WTC11 (cell line): ENCODE measurements around the gene DCLK1. TPM values are rescaled to one million over a fixed set of nuclear protein-coding genes. Genes with fewer than 3 reads are reported as not detected.

Experiments used
- ATAC-seq: fragments of 200-7000 bp; cut with Tn5 transposase; 2 replicates; pipeline ENCODE4 v1.10.0; 2021; ENCODE audit warnings: mild to moderate bottlenecking, moderate library complexity
- CTCF ChIA-PET: fragments of 300-600 bp; sonication (Branson Sonifier 250); formaldehyde crosslinking; loops from one replicate; lab custom pipeline; 2021; ENCODE audit warnings: antibody characterized with exemption; lab: Charles Lee
- POLR2A ChIA-PET: fragments of 350-600 bp; sonication (Branson Sonifier 250); formaldehyde crosslinking; loops from one replicate; lab custom pipeline; 2021; ENCODE audit warnings: antibody characterized with exemption; lab: Charles Lee
- DNase-seq: peaks from one replicate; pipeline ENCODE4 v3.0.0; 2021; ENCODE audit warnings: low spot score
- H3K27ac Mint-ChIP-seq: 2 replicates; pipeline ENCODE4 v1.8.0; 2021; ENCODE audit warnings: mixed read lengths
- H3K27me3 Mint-ChIP-seq: 2 replicates; pipeline ENCODE4 v1.8.0; 2021; ENCODE audit warnings: low read depth, mild to moderate bottlenecking, moderate library complexity, mixed read lengths
- H3K36me3 Mint-ChIP-seq: 2 replicates; pipeline ENCODE4 v1.8.0; 2021; ENCODE audit warnings: mixed read lengths
- H3K4me1 Mint-ChIP-seq: 2 replicates; pipeline ENCODE4 v1.8.0; 2022; ENCODE audit warnings: mixed read lengths
- H3K4me3 Mint-ChIP-seq: 2 replicates; pipeline ENCODE4 v1.8.0; 2021; ENCODE audit warnings: mild to moderate bottlenecking, moderate library complexity, mixed read lengths
- H3K9me3 Mint-ChIP-seq: 2 replicates; pipeline ENCODE4 v1.8.0; 2021; ENCODE audit warnings: mixed read lengths
- CREM ChIP-seq: sonication (generic); formaldehyde crosslinking; IDR thresholded peaks from 2 replicates; pipeline ENCODE4 v1.8.1; 2022; ENCODE audit warnings: mild to moderate bottlenecking, missing genetic modification reagents, moderate library complexity
- ESRRA ChIP-seq: sonication (generic); formaldehyde crosslinking; IDR thresholded peaks from 2 replicates; pipeline ENCODE4 v1.8.1; 2022; ENCODE audit warnings: mild to moderate bottlenecking, missing genetic modification reagents, borderline replicate concordance
- GABPB1 ChIP-seq: sonication (generic); formaldehyde crosslinking; IDR thresholded peaks from 2 replicates; pipeline ENCODE4 v1.8.1; 2023; ENCODE audit warnings: mild to moderate bottlenecking, missing genetic modification reagents
- GRHL2 ChIP-seq: fragments of 250-450 bp; sonication (Bioruptor Pico); IDR thresholded peaks from 2 replicates; pipeline ENCODE4 v1.8.0; 2022; ENCODE audit warnings: mild to moderate bottlenecking, moderate library complexity; ENCODE audit not compliant: insufficient replicate concordance, severe bottlenecking
- JUN ChIP-seq: sonication (generic); formaldehyde crosslinking; IDR thresholded peaks from 2 replicates; pipeline ENCODE4 v1.8.0; 2023; ENCODE audit warnings: mild to moderate bottlenecking, missing genetic modification reagents
- RELA ChIP-seq: sonication (generic); formaldehyde crosslinking; IDR thresholded peaks from 2 replicates; pipeline ENCODE4 v1.8.1; 2022; ENCODE audit warnings: missing genetic modification reagents, mild to moderate bottlenecking, borderline replicate concordance
- SMAD3 ChIP-seq: sonication (generic); formaldehyde crosslinking; IDR thresholded peaks from 2 replicates; pipeline ENCODE4 v1.8.0; 2022; ENCODE audit warnings: missing genetic modification reagents, mild to moderate bottlenecking, borderline replicate concordance
- SP1 ChIP-seq: sonication (generic); formaldehyde crosslinking; conservative IDR thresholded peaks from 2 replicates; pipeline ENCODE4 v1.8.1; 2022; ENCODE audit warnings: missing genetic modification reagents
- TEAD1 ChIP-seq: sonication (generic); formaldehyde crosslinking; IDR thresholded peaks from 2 replicates; pipeline ENCODE4 v1.8.0; 2022; ENCODE audit warnings: mild to moderate bottlenecking, missing genetic modification reagents
- ZBTB21 ChIP-seq: sonication (generic); formaldehyde crosslinking; IDR thresholded peaks from 2 replicates; pipeline ENCODE4 v1.8.1; 2023; ENCODE audit warnings: mild to moderate bottlenecking, missing genetic modification reagents, borderline replicate concordance
- ZNF219 ChIP-seq: sonication (generic); formaldehyde crosslinking; IDR thresholded peaks from 2 replicates; pipeline ENCODE4 v1.8.0; 2023; ENCODE audit warnings: missing genetic modification reagents, mild to moderate bottlenecking, borderline replicate concordance
- ZNF232 ChIP-seq: sonication (generic); formaldehyde crosslinking; IDR thresholded peaks from 2 replicates; pipeline ENCODE4 v1.8.0; 2022; ENCODE audit warnings: mild to moderate bottlenecking, missing genetic modification reagents
- ZNF396 ChIP-seq: fragments of 250-450 bp; sonication (Bioruptor Pico); IDR thresholded peaks from 2 replicates; pipeline ENCODE4 v1.8.0; 2021; ENCODE audit warnings: mild to moderate bottlenecking, moderate library complexity, borderline replicate concordance
- ZNF416 ChIP-seq: fragments of 250-450 bp; sonication (Bioruptor Pico); IDR thresholded peaks from 2 replicates; pipeline ENCODE4 v1.9.0; 2021; ENCODE audit warnings: mild to moderate bottlenecking, inconsistent platforms
- ZNF423 ChIP-seq: fragments of 250-450 bp; sonication (Bioruptor Pico); IDR thresholded peaks from 2 replicates; pipeline ENCODE4 v2.1.2; 2022; ENCODE audit warnings: mild to moderate bottlenecking, moderate library complexity
- total RNA-seq: library from RNA; stranded (reverse); gene quantifications from 3 replicates; pipeline ENCODE4 v1.2.3, GENCODE V29; 2021
- TF ChIP-seq, protein P1 (sequence below): sonication (generic); formaldehyde crosslinking; IDR thresholded peaks from 2 replicates; pipeline ENCODE4 v1.8.0; 2022; ENCODE audit warnings: missing genetic modification reagents
- TF ChIP-seq, protein P2 (sequence below): sonication (generic); formaldehyde crosslinking; IDR thresholded peaks from 2 replicates; pipeline ENCODE4 v1.8.1; 2023; ENCODE audit warnings: mild to moderate bottlenecking, missing genetic modification reagents, moderate library complexity
- TF ChIP-seq, protein P3 (sequence below): sonication (generic); formaldehyde crosslinking; IDR thresholded peaks from 2 replicates; pipeline ENCODE4 v1.8.1; 2023; ENCODE audit warnings: mild to moderate bottlenecking, missing genetic modification reagents, moderate library complexity
- TF ChIP-seq, protein P4 (sequence below): fragments of 250-450 bp; sonication (Bioruptor Pico); IDR thresholded peaks from 2 replicates; pipeline ENCODE4 v1.9.0; 2021; ENCODE audit warnings: mild to moderate bottlenecking
- TF ChIP-seq, protein P5 (sequence below): sonication (generic); formaldehyde crosslinking; IDR thresholded peaks from 2 replicates; pipeline ENCODE4 v1.8.0; 2022; ENCODE audit warnings: mild to moderate bottlenecking, missing genetic modification reagents
- TF ChIP-seq, protein P6 (sequence below): sonication (generic); formaldehyde crosslinking; IDR thresholded peaks from 2 replicates; pipeline ENCODE4 v1.8.0; 2022; ENCODE audit warnings: mild to moderate bottlenecking, missing genetic modification reagents

The DCLK1 gene
- total RNA-seq, 1 experiment from 2014 or later, result 18.5 TPM

DNA sequence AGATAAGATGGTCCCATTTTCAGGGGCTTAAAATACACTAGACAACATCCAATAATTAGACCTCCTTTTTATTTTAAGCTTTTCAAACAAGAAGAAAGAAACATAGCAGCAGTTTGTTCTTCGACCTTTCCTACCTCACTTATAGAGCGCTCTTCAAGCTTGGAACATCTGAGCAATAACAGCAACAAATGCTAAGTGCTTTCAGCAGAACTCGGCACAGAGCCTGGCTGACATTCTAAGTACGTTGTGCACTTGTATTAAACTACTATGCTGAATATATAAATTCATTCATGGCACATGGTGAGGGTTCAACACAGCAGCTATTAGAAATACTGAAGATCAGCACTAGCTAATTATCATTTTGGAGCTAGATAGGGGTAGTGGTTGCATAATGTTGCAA, 398.6 kb downstream of the DCLK1 start:
- Mint-ChIP-seq H3K27me3 (no peaks in the 10 kb centered on the region), H3K4me3 (no peak overlapping the region), H3K9me3 (peaks cover 3% of the 10 kb centered on the region; the same call in 1 of the 2 replicates), H3K4me1 (no peaks in the 10 kb centered on the region), H3K27ac (no peak overlapping the region), H3K36me3 (no peaks in the 10 kb centered on the region)
- no peak for DNase-seq
- ATAC-seq, result no peak
- CTCF ChIA-PET, result interaction anchor here (1.1 kb wide), 1 partner anchor 221 kb away, joined by 3 read pairs; no protein-coding TSS in a partner anchor
- TF ChIP-seq ZNF219 (CRISPR knock-in tag), result no peak
- no peak for TF ChIP-seq CREM (CRISPR knock-in tag)
- POLR2A ChIA-PET, result no interaction called here

DNA sequence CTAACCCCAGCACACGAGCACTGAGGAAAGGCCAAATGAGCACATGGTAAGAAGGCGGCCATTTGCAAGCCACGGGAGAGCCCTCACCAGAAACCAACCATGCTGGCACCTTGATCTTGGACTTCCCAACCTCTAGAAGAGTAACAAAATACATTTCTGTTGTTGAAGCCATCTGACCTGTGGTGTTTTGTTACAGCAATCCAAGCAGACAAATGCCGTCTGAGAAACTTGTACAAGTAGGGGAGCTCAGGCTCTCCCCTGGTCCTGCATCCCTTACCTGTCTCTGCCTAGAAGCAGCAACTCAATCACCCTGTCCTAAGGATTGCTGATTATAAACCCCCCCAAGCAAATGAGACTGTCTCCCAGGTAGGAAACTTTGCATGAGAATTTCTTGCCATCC, 399.7 kb downstream of the DCLK1 start:
- no peak for ATAC-seq
- TF ChIP-seq, protein P1, sequence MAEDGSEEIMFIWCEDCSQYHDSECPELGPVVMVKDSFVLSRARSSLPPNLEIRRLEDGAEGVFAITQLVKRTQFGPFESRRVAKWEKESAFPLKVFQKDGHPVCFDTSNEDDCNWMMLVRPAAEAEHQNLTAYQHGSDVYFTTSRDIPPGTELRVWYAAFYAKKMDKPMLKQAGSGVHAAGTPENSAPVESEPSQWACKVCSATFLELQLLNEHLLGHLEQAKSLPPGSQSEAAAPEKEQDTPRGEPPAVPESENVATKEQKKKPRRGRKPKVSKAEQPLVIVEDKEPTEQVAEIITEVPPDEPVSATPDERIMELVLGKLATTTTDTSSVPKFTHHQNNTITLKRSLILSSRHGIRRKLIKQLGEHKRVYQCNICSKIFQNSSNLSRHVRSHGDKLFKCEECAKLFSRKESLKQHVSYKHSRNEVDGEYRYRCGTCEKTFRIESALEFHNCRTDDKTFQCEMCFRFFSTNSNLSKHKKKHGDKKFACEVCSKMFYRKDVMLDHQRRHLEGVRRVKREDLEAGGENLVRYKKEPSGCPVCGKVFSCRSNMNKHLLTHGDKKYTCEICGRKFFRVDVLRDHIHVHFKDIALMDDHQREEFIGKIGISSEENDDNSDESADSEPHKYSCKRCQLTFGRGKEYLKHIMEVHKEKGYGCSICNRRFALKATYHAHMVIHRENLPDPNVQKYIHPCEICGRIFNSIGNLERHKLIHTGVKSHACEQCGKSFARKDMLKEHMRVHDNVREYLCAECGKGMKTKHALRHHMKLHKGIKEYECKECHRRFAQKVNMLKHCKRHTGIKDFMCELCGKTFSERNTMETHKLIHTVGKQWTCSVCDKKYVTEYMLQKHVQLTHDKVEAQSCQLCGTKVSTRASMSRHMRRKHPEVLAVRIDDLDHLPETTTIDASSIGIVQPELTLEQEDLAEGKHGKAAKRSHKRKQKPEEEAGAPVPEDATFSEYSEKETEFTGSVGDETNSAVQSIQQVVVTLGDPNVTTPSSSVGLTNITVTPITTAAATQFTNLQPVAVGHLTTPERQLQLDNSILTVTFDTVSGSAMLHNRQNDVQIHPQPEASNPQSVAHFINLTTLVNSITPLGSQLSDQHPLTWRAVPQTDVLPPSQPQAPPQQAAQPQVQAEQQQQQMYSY (CRISPR knock-in tag), result no peak
- no peak for TF ChIP-seq GRHL2 (CRISPR knock-in tag)
- TF ChIP-seq, protein P2, sequence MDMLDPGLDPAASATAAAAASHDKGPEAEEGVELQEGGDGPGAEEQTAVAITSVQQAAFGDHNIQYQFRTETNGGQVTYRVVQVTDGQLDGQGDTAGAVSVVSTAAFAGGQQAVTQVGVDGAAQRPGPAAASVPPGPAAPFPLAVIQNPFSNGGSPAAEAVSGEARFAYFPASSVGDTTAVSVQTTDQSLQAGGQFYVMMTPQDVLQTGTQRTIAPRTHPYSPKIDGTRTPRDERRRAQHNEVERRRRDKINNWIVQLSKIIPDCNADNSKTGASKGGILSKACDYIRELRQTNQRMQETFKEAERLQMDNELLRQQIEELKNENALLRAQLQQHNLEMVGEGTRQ (CRISPR knock-in tag), result no peak
- TF ChIP-seq ZNF423 (CRISPR knock-in tag), result no peak
- no peak for TF ChIP-seq ZNF396 (CRISPR knock-in tag)
- TF ChIP-seq TEAD1 (CRISPR knock-in tag), result no peak
- no peak overlapping the region for H3K27ac Mint-ChIP-seq
- H3K27me3 Mint-ChIP-seq, result no peaks in the 10 kb centered on the region
- ChIA-PET POLR2A (no interaction called here), CTCF (no interaction called here)
- H3K9me3 Mint-ChIP-seq, result peaks cover 3% of the 10 kb centered on the region; the same call in 1 of the 2 replicates
- no peaks in the 10 kb centered on the region for H3K36me3 Mint-ChIP-seq
- no peaks in the 10 kb centered on the region for H3K4me1 Mint-ChIP-seq
- no peak overlapping the region for H3K4me3 Mint-ChIP-seq
- DNase-seq, result no peak

DNA sequence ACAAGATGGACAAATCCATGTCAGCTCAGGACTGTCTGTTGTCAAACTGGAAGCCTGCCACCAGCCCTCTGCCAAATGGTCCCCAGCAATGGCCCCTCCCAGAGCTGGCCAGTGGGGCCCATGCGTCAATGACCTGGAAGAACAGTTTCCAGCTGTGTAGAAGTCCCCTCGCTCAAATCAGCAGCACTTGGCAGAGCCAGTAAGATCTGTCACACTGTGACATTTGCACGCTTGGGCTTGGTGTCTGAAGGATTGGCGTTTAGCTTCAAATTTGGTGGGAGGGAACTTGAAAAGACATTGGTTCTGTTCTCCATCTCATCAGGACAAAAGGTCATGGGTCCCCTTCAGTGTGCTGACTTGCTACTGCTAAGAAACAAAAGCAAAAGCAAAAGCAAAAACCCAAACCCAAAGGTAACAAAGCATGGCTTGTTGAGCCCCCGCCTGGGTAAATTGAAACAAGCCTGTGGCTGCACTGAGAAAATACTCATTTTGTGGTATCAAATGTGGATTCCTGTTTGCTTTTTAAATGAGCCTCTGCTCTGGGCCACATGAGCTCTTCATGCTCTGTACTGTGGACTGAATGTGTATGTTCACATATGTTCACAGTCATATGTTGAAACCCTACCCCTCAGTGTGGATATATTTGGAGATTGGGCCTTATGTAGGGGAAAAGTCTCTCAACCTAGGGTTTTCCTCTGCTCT, 401.1 kb downstream of the DCLK1 start:
- ATAC-seq (no peak), DNase-seq (no peak)
- Mint-ChIP-seq H3K4me1 (0 out of 2 replicates have a peak, but pooled peaks cover 3% of the 10 kb centered on the region), H3K36me3 (no peaks in the 10 kb centered on the region), H3K27me3 (no peaks in the 10 kb centered on the region), H3K9me3 (peaks cover 3% of the 10 kb centered on the region; the same call in 1 of the 2 replicates), H3K4me3 (no peak overlapping the region), H3K27ac (no peak overlapping the region)
- no peak for TF ChIP-seq JUN (CRISPR knock-in tag)
- CTCF ChIA-PET, result interaction anchor here (0.9 kb wide), 1 partner anchor 9 kb away, joined by 3 read pairs; no protein-coding TSS in a partner anchor
- POLR2A ChIA-PET, result no interaction called here

DNA sequence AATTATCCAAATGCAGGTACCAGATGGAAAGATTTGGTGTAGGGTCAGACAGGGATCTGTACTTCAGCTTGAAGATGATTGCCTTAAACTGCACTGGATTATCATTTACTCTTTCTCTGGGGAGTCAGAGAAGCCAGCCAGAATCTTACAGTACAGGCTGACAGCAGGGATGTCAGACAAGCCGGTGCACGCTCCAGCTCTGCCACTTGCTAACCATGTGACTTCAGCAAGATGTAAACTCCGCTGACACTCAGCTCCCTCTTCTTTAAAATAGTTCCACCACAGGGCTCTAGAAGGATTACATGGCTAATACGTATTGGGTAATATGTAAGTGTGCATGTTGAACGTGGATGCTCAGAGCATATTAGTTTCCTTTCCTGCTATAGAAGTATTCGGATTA, 403.3 kb downstream of the DCLK1 start:
- H3K27ac Mint-ChIP-seq, result no peak overlapping the region
- ChIA-PET POLR2A (no interaction called here), CTCF (interaction anchor here (0.7 kb wide), 1 partner anchor 227 kb away, joined by 3 read pairs; no protein-coding TSS in a partner anchor)
- no peak overlapping the region for H3K4me3 Mint-ChIP-seq
- no peaks in the 10 kb centered on the region for H3K36me3 Mint-ChIP-seq
- 0 out of 2 replicates have a peak, but pooled peaks cover 3% of the 10 kb centered on the region for H3K4me1 Mint-ChIP-seq
- no peak for DNase-seq
- H3K9me3 Mint-ChIP-seq, result no peaks in the 10 kb centered on the region
- no peak for ATAC-seq
- no peaks in the 10 kb centered on the region for H3K27me3 Mint-ChIP-seq
- TF ChIP-seq ZNF416 (CRISPR knock-in tag) (no peak), SP1 (CRISPR knock-in tag) (no peak), ESRRA (CRISPR knock-in tag) (no peak), SMAD3 (CRISPR knock-in tag) (no peak), GABPB1 (CRISPR knock-in tag) (no peak), RELA (CRISPR knock-in tag) (no peak), ZNF396 (CRISPR knock-in tag) (no peak), ZBTB21 (no peak), JUN (CRISPR knock-in tag) (no peak), ZNF232 (no peak), ZNF219 (CRISPR knock-in tag) (no peak)
- TF ChIP-seq, protein P3, sequence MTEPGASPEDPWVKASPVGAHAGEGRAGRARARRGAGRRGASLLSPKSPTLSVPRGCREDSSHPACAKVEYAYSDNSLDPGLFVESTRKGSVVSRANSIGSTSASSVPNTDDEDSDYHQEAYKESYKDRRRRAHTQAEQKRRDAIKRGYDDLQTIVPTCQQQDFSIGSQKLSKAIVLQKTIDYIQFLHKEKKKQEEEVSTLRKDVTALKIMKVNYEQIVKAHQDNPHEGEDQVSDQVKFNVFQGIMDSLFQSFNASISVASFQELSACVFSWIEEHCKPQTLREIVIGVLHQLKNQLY (CRISPR knock-in tag), result no peak
- TF ChIP-seq, protein P4, sequence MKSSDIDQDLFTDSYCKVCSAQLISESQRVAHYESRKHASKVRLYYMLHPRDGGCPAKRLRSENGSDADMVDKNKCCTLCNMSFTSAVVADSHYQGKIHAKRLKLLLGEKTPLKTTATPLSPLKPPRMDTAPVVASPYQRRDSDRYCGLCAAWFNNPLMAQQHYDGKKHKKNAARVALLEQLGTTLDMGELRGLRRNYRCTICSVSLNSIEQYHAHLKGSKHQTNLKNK (CRISPR knock-in tag), result no peak
- TF ChIP-seq, protein P5, sequence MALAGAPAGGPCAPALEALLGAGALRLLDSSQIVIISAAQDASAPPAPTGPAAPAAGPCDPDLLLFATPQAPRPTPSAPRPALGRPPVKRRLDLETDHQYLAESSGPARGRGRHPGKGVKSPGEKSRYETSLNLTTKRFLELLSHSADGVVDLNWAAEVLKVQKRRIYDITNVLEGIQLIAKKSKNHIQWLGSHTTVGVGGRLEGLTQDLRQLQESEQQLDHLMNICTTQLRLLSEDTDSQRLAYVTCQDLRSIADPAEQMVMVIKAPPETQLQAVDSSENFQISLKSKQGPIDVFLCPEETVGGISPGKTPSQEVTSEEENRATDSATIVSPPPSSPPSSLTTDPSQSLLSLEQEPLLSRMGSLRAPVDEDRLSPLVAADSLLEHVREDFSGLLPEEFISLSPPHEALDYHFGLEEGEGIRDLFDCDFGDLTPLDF (CRISPR knock-in tag), result no peak
- TF ChIP-seq, protein P6, sequence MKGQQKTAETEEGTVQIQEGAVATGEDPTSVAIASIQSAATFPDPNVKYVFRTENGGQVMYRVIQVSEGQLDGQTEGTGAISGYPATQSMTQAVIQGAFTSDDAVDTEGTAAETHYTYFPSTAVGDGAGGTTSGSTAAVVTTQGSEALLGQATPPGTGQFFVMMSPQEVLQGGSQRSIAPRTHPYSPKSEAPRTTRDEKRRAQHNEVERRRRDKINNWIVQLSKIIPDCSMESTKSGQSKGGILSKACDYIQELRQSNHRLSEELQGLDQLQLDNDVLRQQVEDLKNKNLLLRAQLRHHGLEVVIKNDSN (CRISPR knock-in tag), result no peak
